Measurements from ENCODE around the gene HMBS.

DNA sequence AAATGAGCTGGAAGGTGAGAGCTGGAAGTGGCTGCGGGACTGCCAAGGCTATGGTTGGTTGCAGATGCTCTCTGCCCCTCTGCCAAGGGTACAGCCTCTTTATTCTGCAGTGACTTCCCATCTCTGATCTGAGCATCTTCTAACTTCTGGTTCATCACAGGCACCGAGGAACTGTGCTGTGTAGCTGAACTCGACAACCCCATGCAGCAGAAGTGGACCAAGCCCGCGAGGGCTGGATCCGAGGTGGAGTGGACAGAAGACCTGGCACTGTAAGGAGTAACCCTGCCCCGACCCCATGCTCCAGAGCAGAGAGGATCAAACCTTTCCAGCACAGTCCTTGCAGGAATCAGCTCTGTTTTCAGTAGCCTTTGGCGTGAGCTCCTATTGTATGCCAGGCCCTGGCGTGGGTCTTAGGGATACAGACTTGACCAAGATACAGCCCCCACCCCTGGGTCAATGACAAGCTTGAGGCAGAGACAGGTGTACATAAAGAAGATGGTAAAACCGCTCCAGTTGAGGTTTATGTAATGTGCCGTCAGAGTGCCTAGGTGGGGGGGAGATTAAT is 26.8 kb downstream of the HMBS start:
- no peak for TF ChIP-seq ZNF274 (IDR thresholded peaks at IDR 0.05; ENCODE audit: low read depth, low read length)
- no peak for TF ChIP-seq YY1 (IDR thresholded peaks at IDR 0.05; ENCODE audit: insufficient read depth, insufficient read length)
- no peak for TF ChIP-seq SUZ12 (IDR thresholded peaks at IDR 0.05; ENCODE audit: extremely low read depth, insufficient read depth, insufficient read length)
